GM12878 (cell line): ENCODE measurements around the gene GRIK1.

Experiments
- BACH1 ChIP-seq: fragments of 450-650 bp; IDR thresholded peaks from 2 replicates; pipeline ENCODE4 v1.6.1; 2017; ENCODE audit warnings: mild to moderate bottlenecking, borderline replicate concordance
- CTCF ChIP-seq, 3 experiments: IDR thresholded peaks in 2 of 3; conservative IDR thresholded peaks in 1 of 3; 2 replicates each; pipeline ENCODE4 v1.5.1; 2011; ENCODE audit warnings: low read depth in 3 of 3, low read length in 3 of 3, mild to moderate bottlenecking in 3 of 3, control low read depth in 2 of 3, moderate library complexity in 2 of 3, inconsistent platforms in 1 of 3, mixed read lengths in 1 of 3; ENCODE audit not compliant: control insufficient read depth in 2 of 3, insufficient read depth in 1 of 3; ENCODE audit errors: extremely low read depth in 1 of 3
- ELK1 ChIP-seq: IDR thresholded peaks from 2 replicates; pipeline ENCODE4 v1.6.1; 2012; ENCODE audit warnings: low read depth, low read length, improper control_type of control experiment
- KAT2A ChIP-seq: conservative IDR thresholded peaks from 2 replicates; pipeline ENCODE4 v1.6.1; 2011; ENCODE audit warnings: low read depth, low read length; ENCODE audit not compliant: control insufficient read depth
- MAX ChIP-seq: IDR thresholded peaks from 2 replicates; pipeline ENCODE4 v1.6.1; 2012; ENCODE audit warnings: low read depth, low read length, improper control_type of control experiment
- MYC ChIP-seq: IDR thresholded peaks from 2 replicates; pipeline ENCODE4 v1.6.1; 2011; ENCODE audit warnings: mild to moderate bottlenecking, low read length, moderate library complexity, inconsistent platforms; ENCODE audit not compliant: insufficient read depth, insufficient replicate concordance, insufficient read length, severe bottlenecking
- NR2C2 ChIP-seq: IDR thresholded peaks from 2 replicates; pipeline ENCODE4 v1.6.1; 2011; ENCODE audit warnings: borderline replicate concordance, low read depth; ENCODE audit not compliant: control insufficient read depth, insufficient read length
- NRF1 ChIP-seq: conservative IDR thresholded peaks from 2 replicates; pipeline ENCODE4 v1.6.1; 2011; ENCODE audit warnings: mild to moderate bottlenecking, low read depth, low read length, improper control_type of control experiment
- REST ChIP-seq: IDR thresholded peaks from 2 replicates; pipeline ENCODE4 v1.6.1; 2012; ENCODE audit warnings: mild to moderate bottlenecking, low read depth, low read length
- USF2 ChIP-seq: IDR thresholded peaks from 2 replicates; pipeline ENCODE4 v1.6.1; 2011; ENCODE audit warnings: low read depth, low read length, improper control_type of control experiment, borderline replicate concordance

- no peak for TF ChIP-seq CTCF (IDR thresholded peaks at IDR 0.05 in 2 of 3, conservative IDR thresholded peaks at IDR 0.05 in 1 of 3; ENCODE audit: control insufficient read depth in 2 of 3, extremely low read depth in 1 of 3, insufficient read depth in 1 of 3, low read depth in 3 of 3, low read length in 3 of 3)
- no peak for TF ChIP-seq NR2C2
- TF ChIP-seq NRF1 = no peak
- no peak for TF ChIP-seq BACH1
- no peak for TF ChIP-seq MYC
- TF ChIP-seq ELK1 = no peak
- no peak for TF ChIP-seq KAT2A
- TF ChIP-seq MAX = no peak
- no peak for TF ChIP-seq USF2
- TF ChIP-seq REST = no peak
Measured at GRCh38 chr21:29825936-29826335, 113.9 kb downstream of the GRIK1 start.
